K562 (cell line): ENCODE results near the gene MBNL2. TPM values are rescaled to one million over a fixed set of nuclear protein-coding genes. Genes with fewer than 3 reads are reported as not detected.
A peak's percentile ranks its signal among the peaks of the same experiment; 100 is the strongest.

ENCODE experiments used
- CREB1 ChIP-seq, 2 experiments: sonication (generic) in 1 of 2; formaldehyde crosslinking in 1 of 2; IDR thresholded peaks; 2 replicates each; pipeline versions ENCODE4 v1.6.1 to v1.8.0; 2012 to 2022; ENCODE audit warnings: inconsistent platforms in 1 of 2, mild to moderate bottlenecking in 1 of 2, missing genetic modification reagents in 1 of 2, moderate library complexity in 1 of 2
- CSDE1 ChIP-seq, 2 experiments: fragments of 450-650 bp; IDR thresholded peaks; 2 replicates each; pipeline ENCODE4 v1.6.1; 2016; ENCODE audit warnings: mild to moderate bottlenecking in 1 of 2
- HLTF ChIP-seq: fragments of 450-650 bp; IDR thresholded peaks from 2 replicates; pipeline ENCODE4 v1.6.1; 2016
- MAFK ChIP-seq: IDR thresholded peaks from 2 replicates; pipeline ENCODE4 v1.6.1; 2011; ENCODE audit warnings: low read length, improper control_type of control experiment
- MAZ ChIP-seq, 2 experiments: fragments of 450-650 bp in 1 of 2; sonication (generic) in 1 of 2; formaldehyde crosslinking; IDR thresholded peaks in 1 of 2; conservative IDR thresholded peaks in 1 of 2; 2 replicates each; pipeline versions ENCODE4 v1.4.0 to v1.5.0; 2020; ENCODE audit warnings: mild to moderate bottlenecking in 1 of 2, missing genetic modification reagents in 1 of 2
- NFIX ChIP-seq: fragments of 250-450 bp; sonication (Bioruptor Pico); IDR thresholded peaks from 2 replicates; pipeline ENCODE4 v1.4.0; 2020; ENCODE audit warnings: low read depth, mild to moderate bottlenecking, moderate library complexity
- PRDM10 ChIP-seq: fragments of 450-650 bp; IDR thresholded peaks from 2 replicates; pipeline ENCODE4 v1.6.1; 2018; ENCODE audit not compliant: partially characterized antibody
- TFE3 ChIP-seq: fragments of 450-650 bp; formaldehyde crosslinking; IDR thresholded peaks from 2 replicates; pipeline ENCODE4 v1.4.0; 2020; ENCODE audit warnings: mild to moderate bottlenecking, mixed read lengths
- ZNF197 ChIP-seq: fragments of 200-800 bp; sonication (Bioruptor generic); IDR thresholded peaks from 2 replicates; pipeline ENCODE4 v1.6.1; 2016; ENCODE audit warnings: low read depth, missing genetic modification characterization, missing compliant biosample characterization
- polyA plus RNA-seq, 8 experiments: library from polyadenylated mRNA; depleted of rRNA in 4 of 8; stranded (reverse) in 5 of 8; unstranded in 3 of 8; fragments of >200 nt; fragmentation: Nextera tagmentation in 2 of 8; fragmentation: Illumina TruSeq in 1 of 8; extraction: Ambion mirVana in 2 of 8; extraction: Trizol in 1 of 8; gene quantifications; 2 replicates each; pipeline versions ENCODE4 v1.2.1 to v1.2.3, GENCODE V29; 2011 to 2014; ENCODE audit warnings: inconsistent platforms in 1 of 8, missing spikeins in 1 of 8
- total RNA-seq, 7 experiments: library from RNA; depleted of rRNA in 6 of 7; stranded (reverse); fragments of >200 nt in 6 of 7; fragmentation: Illumina TruSeq in 2 of 7; extraction: Trizol in 2 of 7; gene quantifications; 2 replicates each; pipeline versions ENCODE4 v1.2.1 to v1.2.3, GENCODE V29; 2011 to 2021; ENCODE audit warnings: low replicate concordance in 1 of 7
- TF ChIP-seq, protein P1 (sequence below), 2 experiments: fragments of 450-650 bp in 1 of 2; sonication (generic) in 1 of 2; formaldehyde crosslinking in 1 of 2; IDR thresholded peaks; 2 replicates each; pipeline versions ENCODE4 v1.7.1 to v1.9.0; 2016 to 2022; ENCODE audit warnings: inconsistent platforms in 1 of 2, mild to moderate bottlenecking in 1 of 2, missing genetic modification reagents in 1 of 2

Gene MBNL2
- total and polyA plus RNA-seq, 9 of the 15 experiments (the other 6 are each of a cell fraction or from before 2014, with no cell fraction given) = 7.0 to 24.8 (median 13.8) TPM

- TF ChIP-seq, protein P1, sequence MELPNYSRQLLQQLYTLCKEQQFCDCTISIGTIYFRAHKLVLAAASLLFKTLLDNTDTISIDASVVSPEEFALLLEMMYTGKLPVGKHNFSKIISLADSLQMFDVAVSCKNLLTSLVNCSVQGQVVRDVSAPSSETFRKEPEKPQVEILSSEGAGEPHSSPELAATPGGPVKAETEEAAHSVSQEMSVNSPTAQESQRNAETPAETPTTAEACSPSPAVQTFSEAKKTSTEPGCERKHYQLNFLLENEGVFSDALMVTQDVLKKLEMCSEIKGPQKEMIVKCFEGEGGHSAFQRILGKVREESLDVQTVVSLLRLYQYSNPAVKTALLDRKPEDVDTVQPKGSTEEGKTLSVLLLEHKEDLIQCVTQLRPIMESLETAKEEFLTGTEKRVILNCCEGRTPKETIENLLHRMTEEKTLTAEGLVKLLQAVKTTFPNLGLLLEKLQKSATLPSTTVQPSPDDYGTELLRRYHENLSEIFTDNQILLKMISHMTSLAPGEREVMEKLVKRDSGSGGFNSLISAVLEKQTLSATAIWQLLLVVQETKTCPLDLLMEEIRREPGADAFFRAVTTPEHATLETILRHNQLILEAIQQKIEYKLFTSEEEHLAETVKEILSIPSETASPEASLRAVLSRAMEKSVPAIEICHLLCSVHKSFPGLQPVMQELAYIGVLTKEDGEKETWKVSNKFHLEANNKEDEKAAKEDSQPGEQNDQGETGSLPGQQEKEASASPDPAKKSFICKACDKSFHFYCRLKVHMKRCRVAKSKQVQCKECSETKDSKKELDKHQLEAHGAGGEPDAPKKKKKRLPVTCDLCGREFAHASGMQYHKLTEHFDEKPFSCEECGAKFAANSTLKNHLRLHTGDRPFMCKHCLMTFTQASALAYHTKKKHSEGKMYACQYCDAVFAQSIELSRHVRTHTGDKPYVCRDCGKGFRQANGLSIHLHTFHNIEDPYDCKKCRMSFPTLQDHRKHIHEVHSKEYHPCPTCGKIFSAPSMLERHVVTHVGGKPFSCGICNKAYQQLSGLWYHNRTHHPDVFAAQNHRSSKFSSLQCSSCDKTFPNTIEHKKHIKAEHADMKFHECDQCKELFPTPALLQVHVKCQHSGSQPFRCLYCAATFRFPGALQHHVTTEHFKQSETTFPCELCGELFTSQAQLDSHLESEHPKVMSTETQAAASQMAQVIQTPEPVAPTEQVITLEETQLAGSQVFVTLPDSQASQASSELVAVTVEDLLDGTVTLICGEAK (IDR thresholded peaks at IDR 0.05) = no peak
- TF ChIP-seq, protein P1 (CRISPR knock-in tag; IDR thresholded peaks at IDR 0.05) = no peak
- TF ChIP-seq ZNF197 (no peak), HLTF (no peak), CSDE1 (IDR thresholded peaks at IDR 0.05) (peak in 1 of 2 experiments; percentile 78; a peak in 2 of 4 replicates), PRDM10 (no peak), MAZ (CRISPR knock-in tag; conservative IDR thresholded peaks at IDR 0.05 in 1 of 2, IDR thresholded peaks at IDR 0.05 in 1 of 2) (no peak), NFIX (CRISPR knock-in tag) (no peak), TFE3 (no peak), MAFK (no peak; the same call in 1 of the 2 replicates), CREB1 (IDR thresholded peaks at IDR 0.05) (peak; percentile 83), CREB1 (CRISPR knock-in tag; IDR thresholded peaks at IDR 0.05) (peak; percentile 86)
Observed at GRCh38 chr13:97257800-97258799, 36.0 kb downstream of the MBNL2 start (continued).
